ENCODE measurements around the gene ZNF644. TPM values are rescaled to one million over a fixed set of nuclear protein-coding genes. Genes with fewer than 3 reads are reported as not detected.

The ZNF644 gene
- total and polyA plus RNA-seq, 4 donors = 6.8 to 38.8 (median 27.2) TPM

DNA sequence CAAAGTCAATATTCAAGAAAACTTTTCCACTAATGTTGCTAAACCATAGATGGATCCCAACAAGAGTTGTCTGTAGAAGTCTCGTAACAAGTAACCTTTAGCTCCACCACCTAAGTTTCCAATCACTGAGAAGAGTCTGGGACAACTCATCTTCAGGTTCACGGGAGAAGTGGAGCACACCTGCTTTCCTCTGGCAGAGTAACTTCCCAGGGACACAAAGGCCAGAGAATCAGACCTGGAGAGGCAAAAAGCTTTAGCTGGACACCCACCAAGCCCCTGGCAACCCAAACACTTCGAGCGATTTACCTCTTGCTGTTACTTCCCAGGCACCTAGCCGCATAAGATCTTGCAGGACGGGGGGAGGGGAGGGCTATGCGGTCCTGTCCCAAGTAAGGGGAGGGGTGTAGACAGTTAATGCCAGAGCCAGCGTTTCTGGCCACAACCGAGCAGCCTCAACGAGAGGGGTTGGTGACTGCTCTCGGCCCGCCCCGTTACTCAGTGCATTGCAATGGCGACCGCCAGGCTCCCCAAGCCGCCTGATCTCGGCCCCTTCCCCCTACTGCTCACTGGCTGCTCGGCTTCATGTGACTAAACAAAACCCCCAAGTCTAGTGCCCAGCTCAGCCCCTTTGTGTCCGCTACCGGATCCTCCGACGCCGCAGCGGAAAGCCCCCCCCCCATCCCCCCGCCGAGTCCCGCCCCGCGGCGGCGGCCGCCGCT is 709 bp downstream of the ZNF644 start:
- H3K4me1 ChIP-seq (ENCODE audit: control insufficient read depth in 4 of 4, insufficient read depth in 4 of 4, low read length in 3 of 4) = peaks cover 2 to 28% (median 15%) of the 10 kb centered on the region in 4 donors
- TF ChIP-seq EGR1 (IDR thresholded peaks at IDR 0.05; ENCODE audit: low read depth in 2 of 2) (no peak), YY1 (IDR thresholded peaks at IDR 0.05) (no peak), RAD21 (IDR thresholded peaks at IDR 0.05) (peak in 1 of 2 donors; percentile 5), TAF1 (conservative IDR thresholded peaks at IDR 0.05) (peak; percentile 49)
- TF ChIP-seq, protein P1, sequence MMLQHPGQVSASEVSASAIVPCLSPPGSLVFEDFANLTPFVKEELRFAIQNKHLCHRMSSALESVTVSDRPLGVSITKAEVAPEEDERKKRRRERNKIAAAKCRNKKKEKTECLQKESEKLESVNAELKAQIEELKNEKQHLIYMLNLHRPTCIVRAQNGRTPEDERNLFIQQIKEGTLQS (IDR thresholded peaks at IDR 0.05) = no peak
- H3K36me3 ChIP-seq (ENCODE audit: control insufficient read depth in 4 of 4, insufficient read depth in 3 of 4, low read depth in 1 of 4, low read length in 3 of 4) = peaks cover 0 to 2% (median 0%) of the 10 kb centered on the region in 4 donors
- H3K9ac ChIP-seq (ENCODE audit: low read depth in 1 of 2, low read length in 2 of 2) = peak overlapping the region; percentile 49 to 52
- peak overlapping the region; percentile 96 to 99 for H3K27ac ChIP-seq (ENCODE audit: low read depth in 1 of 2, low read length in 2 of 2)
- H3K9me3 ChIP-seq (ENCODE audit: control insufficient read depth in 4 of 4, low read length in 3 of 4) = no peaks in the 10 kb centered on the region
- H3K27me3 ChIP-seq (ENCODE audit: control insufficient read depth in 4 of 4, insufficient read depth in 4 of 4, low read length in 3 of 4) = no peaks in the 10 kb centered on the region
- DNase-seq (ENCODE audit: low spot score) = peak; percentile 80
- under 1% methylated on average over 33 of the region's 33 CpGs for WGBS
- H3K4me3 ChIP-seq (ENCODE audit: low read depth in 1 of 3, low read length in 3 of 3) = peak overlapping the region; percentile 67 to 91 (median 85)

DNA sequence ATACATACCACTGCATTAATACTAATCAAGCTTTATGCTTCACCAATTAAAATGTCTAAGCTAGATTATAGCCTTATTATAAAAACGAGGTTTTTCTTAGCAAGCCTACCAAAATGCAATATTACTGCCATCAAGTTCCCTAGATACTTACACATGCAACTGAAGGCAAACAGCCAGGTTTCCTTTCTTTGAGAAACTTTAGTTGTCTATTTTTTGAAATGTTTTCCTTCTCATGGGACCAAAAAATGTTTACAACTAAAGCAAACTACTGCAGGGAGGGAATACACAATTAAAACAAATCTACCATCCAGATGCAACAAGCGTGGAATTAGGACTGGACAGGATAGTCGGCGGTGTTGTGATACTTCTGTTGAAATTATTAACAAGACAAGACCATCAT is 1.3 kb downstream of the ZNF644 start:
- H3K4me1 ChIP-seq (ENCODE audit: control insufficient read depth in 4 of 4, insufficient read depth in 4 of 4, low read length in 3 of 4) = peaks cover 2 to 27% (median 16%) of the 10 kb centered on the region in 4 donors
- no peak overlapping the region for H3K27ac ChIP-seq (ENCODE audit: low read depth in 1 of 2, low read length in 2 of 2)
- peak overlapping the region; percentile 67 to 91 (median 85) for H3K4me3 ChIP-seq (ENCODE audit: low read depth in 1 of 3, low read length in 3 of 3)
- peak overlapping the region in 1 of 2 donors; percentile 49 for H3K9ac ChIP-seq (ENCODE audit: low read depth in 1 of 2, low read length in 2 of 2)
- no peak for DNase-seq (ENCODE audit: low spot score)
- no peak for TF ChIP-seq YY1 (IDR thresholded peaks at IDR 0.05)
- no peak for TF ChIP-seq RXRA (IDR thresholded peaks at IDR 0.05)
- no peak for TF ChIP-seq RAD21 (IDR thresholded peaks at IDR 0.05)
- TF ChIP-seq, protein P2, sequence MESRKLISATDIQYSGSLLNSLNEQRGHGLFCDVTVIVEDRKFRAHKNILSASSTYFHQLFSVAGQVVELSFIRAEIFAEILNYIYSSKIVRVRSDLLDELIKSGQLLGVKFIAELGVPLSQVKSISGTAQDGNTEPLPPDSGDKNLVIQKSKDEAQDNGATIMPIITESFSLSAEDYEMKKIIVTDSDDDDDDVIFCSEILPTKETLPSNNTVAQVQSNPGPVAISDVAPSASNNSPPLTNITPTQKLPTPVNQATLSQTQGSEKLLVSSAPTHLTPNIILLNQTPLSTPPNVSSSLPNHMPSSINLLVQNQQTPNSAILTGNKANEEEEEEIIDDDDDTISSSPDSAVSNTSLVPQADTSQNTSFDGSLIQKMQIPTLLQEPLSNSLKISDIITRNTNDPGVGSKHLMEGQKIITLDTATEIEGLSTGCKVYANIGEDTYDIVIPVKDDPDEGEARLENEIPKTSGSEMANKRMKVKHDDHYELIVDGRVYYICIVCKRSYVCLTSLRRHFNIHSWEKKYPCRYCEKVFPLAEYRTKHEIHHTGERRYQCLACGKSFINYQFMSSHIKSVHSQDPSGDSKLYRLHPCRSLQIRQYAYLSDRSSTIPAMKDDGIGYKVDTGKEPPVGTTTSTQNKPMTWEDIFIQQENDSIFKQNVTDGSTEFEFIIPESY (IDR thresholded peaks at IDR 0.05) = no peak
- TF ChIP-seq TAF1 (conservative IDR thresholded peaks at IDR 0.05) = no peak
- no peak for TF ChIP-seq GABPA (IDR thresholded peaks at IDR 0.05 in 1 of 2, conservative IDR thresholded peaks at IDR 0.05 in 1 of 2)
- TF ChIP-seq HNF4A (conservative IDR thresholded peaks at IDR 0.05) = no peak
- TF ChIP-seq, protein P3, sequence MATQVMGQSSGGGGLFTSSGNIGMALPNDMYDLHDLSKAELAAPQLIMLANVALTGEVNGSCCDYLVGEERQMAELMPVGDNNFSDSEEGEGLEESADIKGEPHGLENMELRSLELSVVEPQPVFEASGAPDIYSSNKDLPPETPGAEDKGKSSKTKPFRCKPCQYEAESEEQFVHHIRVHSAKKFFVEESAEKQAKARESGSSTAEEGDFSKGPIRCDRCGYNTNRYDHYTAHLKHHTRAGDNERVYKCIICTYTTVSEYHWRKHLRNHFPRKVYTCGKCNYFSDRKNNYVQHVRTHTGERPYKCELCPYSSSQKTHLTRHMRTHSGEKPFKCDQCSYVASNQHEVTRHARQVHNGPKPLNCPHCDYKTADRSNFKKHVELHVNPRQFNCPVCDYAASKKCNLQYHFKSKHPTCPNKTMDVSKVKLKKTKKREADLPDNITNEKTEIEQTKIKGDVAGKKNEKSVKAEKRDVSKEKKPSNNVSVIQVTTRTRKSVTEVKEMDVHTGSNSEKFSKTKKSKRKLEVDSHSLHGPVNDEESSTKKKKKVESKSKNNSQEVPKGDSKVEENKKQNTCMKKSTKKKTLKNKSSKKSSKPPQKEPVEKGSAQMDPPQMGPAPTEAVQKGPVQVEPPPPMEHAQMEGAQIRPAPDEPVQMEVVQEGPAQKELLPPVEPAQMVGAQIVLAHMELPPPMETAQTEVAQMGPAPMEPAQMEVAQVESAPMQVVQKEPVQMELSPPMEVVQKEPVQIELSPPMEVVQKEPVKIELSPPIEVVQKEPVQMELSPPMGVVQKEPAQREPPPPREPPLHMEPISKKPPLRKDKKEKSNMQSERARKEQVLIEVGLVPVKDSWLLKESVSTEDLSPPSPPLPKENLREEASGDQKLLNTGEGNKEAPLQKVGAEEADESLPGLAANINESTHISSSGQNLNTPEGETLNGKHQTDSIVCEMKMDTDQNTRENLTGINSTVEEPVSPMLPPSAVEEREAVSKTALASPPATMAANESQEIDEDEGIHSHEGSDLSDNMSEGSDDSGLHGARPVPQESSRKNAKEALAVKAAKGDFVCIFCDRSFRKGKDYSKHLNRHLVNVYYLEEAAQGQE (IDR thresholded peaks at IDR 0.05) = no peak
- WGBS = 46% methylated on average over 4 of the region's 4 CpGs
- H3K36me3 ChIP-seq (ENCODE audit: control insufficient read depth in 4 of 4, insufficient read depth in 3 of 4, low read depth in 1 of 4, low read length in 3 of 4) = peaks cover 0 to 2% (median 0%) of the 10 kb centered on the region in 4 donors
- H3K27me3 ChIP-seq (ENCODE audit: control insufficient read depth in 4 of 4, insufficient read depth in 4 of 4, low read length in 3 of 4) = no peaks in the 10 kb centered on the region
- no peaks in the 10 kb centered on the region for H3K9me3 ChIP-seq (ENCODE audit: control insufficient read depth in 4 of 4, low read length in 3 of 4)
